H1 (cell line): ENCODE measurements around the gene GGT6. TPM values are rescaled to one million over a fixed set of nuclear protein-coding genes. Genes with fewer than 3 reads are reported as not detected.

Experiments
- CTCF ChIA-PET: fragments of 300-600 bp; sonication (Branson Sonifier 250); formaldehyde crosslinking; loops from one replicate; lab custom pipeline; 2021; ENCODE audit not compliant: partially characterized antibody; lab: Charles Lee
- POLR2A ChIA-PET: fragments of 300-600 bp; sonication (Branson Sonifier 250); formaldehyde crosslinking; loops from one replicate; lab custom pipeline; 2021; ENCODE audit warnings: inconsistent platforms; ENCODE audit not compliant: partially characterized antibody; lab: Charles Lee
- DNase-seq, 2 experiments: peaks; one replicate each; pipeline versions ENCODE4 v3.0.0 to v3.0.0-alpha.2; 2010 to 2022; ENCODE audit warnings: low spot score in 2 of 2, low read depth in 1 of 2, mixed read lengths in 1 of 2
- FAIRE-seq: peaks from 2 replicates; lab custom pipeline; 2011; peaks lifted over from hg19 to GRCh38; lab: Jason Lieb, UNC
- H2AFZ ChIP-seq: 2 replicates; pipeline ENCODE4 v1.8.1; 2012; ENCODE audit warnings: low read length, inconsistent platforms
- H2AK5ac ChIP-seq: 2 replicates; pipeline ENCODE4 v1.6.1; 2013; ENCODE audit warnings: low read depth, low read length
- H2BK120ac ChIP-seq: replicated peaks from 2 replicates; pipeline ENCODE3; 2013; ENCODE audit warnings: low read depth, low read length, inconsistent platforms
- H2BK12ac ChIP-seq: 2 replicates; pipeline ENCODE4 v1.6.1; 2013; ENCODE audit warnings: low read depth, low read length
- H2BK15ac ChIP-seq: 2 replicates; pipeline ENCODE4 v1.6.1; 2013; ENCODE audit warnings: low read length
- H2BK20ac ChIP-seq: 2 replicates; pipeline ENCODE4 v1.6.1; 2013; ENCODE audit warnings: low read length
- H2BK5ac ChIP-seq: 2 replicates; pipeline ENCODE4 v1.6.1; 2013; ENCODE audit warnings: low read depth, low read length
- H3K14ac ChIP-seq: 2 replicates; pipeline ENCODE4 v1.6.1; 2013; ENCODE audit warnings: inconsistent platforms; ENCODE audit not compliant: insufficient read length
- H3K18ac ChIP-seq: 2 replicates; pipeline ENCODE4 v1.6.1; 2013; ENCODE audit warnings: low read length; ENCODE audit errors: extremely low read depth
- H3K23ac ChIP-seq: 2 replicates; pipeline ENCODE4 v1.6.1; 2013; ENCODE audit warnings: inconsistent platforms; ENCODE audit not compliant: insufficient read length
- H3K23me2 ChIP-seq: 2 replicates; pipeline ENCODE4 v1.6.1; 2013; ENCODE audit warnings: low read depth, low read length
- H3K27ac ChIP-seq: 2 replicates; pipeline ENCODE4 v1.6.1; 2011; ENCODE audit warnings: low read depth, low read length, inconsistent platforms
- H3K27me3 ChIP-seq, 4 experiments: replicated peaks in 1 of 4; 1 replicate in 1 of 4; 2 replicates in 3 of 4; pipeline versions ENCODE4 v1.6.1 to v1.8.1; 2011 to 2013; ENCODE audit warnings: low read length in 3 of 4, mild to moderate bottlenecking in 3 of 4, inconsistent platforms in 2 of 4, mixed read lengths in 2 of 4, moderate library complexity in 1 of 4; ENCODE audit not compliant: control insufficient read depth in 3 of 4, insufficient read depth in 3 of 4; ENCODE audit errors: extremely low read depth in 1 of 4
- H3K36me3 ChIP-seq, 4 experiments: 2 replicates each; pipeline versions ENCODE4 v1.6.1 to v1.8.1; 2011 to 2013; ENCODE audit warnings: mild to moderate bottlenecking in 4 of 4, low read length in 3 of 4, moderate library complexity in 2 of 4, control low read depth in 1 of 4, inconsistent platforms in 1 of 4; ENCODE audit not compliant: insufficient read depth in 4 of 4, control insufficient read depth in 2 of 4
- H3K4ac ChIP-seq: replicated peaks from 2 replicates; pipeline ENCODE3; 2013; ENCODE audit warnings: low read length, low read depth, mixed read lengths, inconsistent platforms; ENCODE audit not compliant: insufficient read length
- H3K4me1 ChIP-seq, 4 experiments: replicated peaks in 1 of 4; 1 replicate in 1 of 4; 2 replicates in 3 of 4; pipeline versions ENCODE4 v1.6.1 to v1.8.1; 2011 to 2013; ENCODE audit warnings: low read length in 3 of 4, inconsistent platforms in 2 of 4, mixed read lengths in 1 of 4; ENCODE audit not compliant: insufficient read depth in 4 of 4, control insufficient read depth in 3 of 4
- H3K4me2 ChIP-seq, 2 experiments: 2 replicates each; pipeline versions ENCODE4 v1.6.1 to v1.8.1; 2011 to 2013; ENCODE audit warnings: low read depth in 2 of 2, low read length in 2 of 2, control low read depth in 1 of 2, inconsistent platforms in 1 of 2, mild to moderate bottlenecking in 1 of 2; ENCODE audit not compliant: insufficient read depth in 1 of 2
- H3K4me3 ChIP-seq, 4 experiments: fragments of 200-600, 300-600 bp in 1 of 4; sonication (generic), shearing (Covaris generic), sonication (Bioruptor Twin) in 1 of 4; 2 replicates each; pipeline versions ENCODE4 v1.5.1 to v1.8.1; 2011 to 2016; ENCODE audit warnings: low read length in 4 of 4, low read depth in 3 of 4, control low read depth in 2 of 4, inconsistent platforms in 2 of 4, mild to moderate bottlenecking in 2 of 4, mixed read lengths in 1 of 4, moderate library complexity in 1 of 4; ENCODE audit not compliant: insufficient read depth in 2 of 4; ENCODE audit errors: extremely low read depth in 1 of 4
- H3K56ac ChIP-seq: replicated peaks from 2 replicates; pipeline ENCODE3; 2013; ENCODE audit warnings: low read depth, mild to moderate bottlenecking, mixed read lengths, low read length, inconsistent platforms; ENCODE audit not compliant: insufficient read length
- H3K79me1 ChIP-seq: 2 replicates; pipeline ENCODE4 v1.6.1; 2013; ENCODE audit warnings: low read depth, low read length, control low read depth
- H3K79me2 ChIP-seq, 2 experiments: 2 replicates each; pipeline versions ENCODE4 v1.6.1 to v1.8.1; 2012 to 2013; ENCODE audit warnings: low read length in 2 of 2, mild to moderate bottlenecking in 2 of 2, inconsistent platforms in 1 of 2; ENCODE audit not compliant: insufficient read depth in 2 of 2, control insufficient read depth in 1 of 2
- H3K9ac ChIP-seq, 4 experiments: replicated peaks in 1 of 4; 1 replicate in 1 of 4; 2 replicates in 3 of 4; pipeline versions ENCODE4 v1.6.1 to v1.8.1; 2011 to 2013; ENCODE audit warnings: low read depth in 3 of 4, low read length in 3 of 4, control low read depth in 2 of 4, mild to moderate bottlenecking in 2 of 4, moderate library complexity in 2 of 4, inconsistent platforms in 1 of 4; ENCODE audit errors: extremely low read depth in 1 of 4
- H3K9me3 ChIP-seq, 2 experiments: 2 replicates each; pipeline versions ENCODE4 v1.6.1 to v1.8.1; 2012 to 2013; ENCODE audit warnings: mild to moderate bottlenecking in 2 of 2, moderate library complexity in 2 of 2, control low read depth in 1 of 2, inconsistent platforms in 1 of 2, low read depth in 1 of 2, low read length in 1 of 2, mixed read lengths in 1 of 2; ENCODE audit not compliant: insufficient read depth in 2 of 2
- H4K20me1 ChIP-seq, 2 experiments: replicated peaks in 1 of 2; 2 replicates each; pipeline versions ENCODE3 to v1.8.1; 2011 to 2013; ENCODE audit warnings: inconsistent platforms in 2 of 2, low read length in 2 of 2, mild to moderate bottlenecking in 1 of 2; ENCODE audit not compliant: insufficient read depth in 2 of 2, control insufficient read depth in 1 of 2
- H4K5ac ChIP-seq: 2 replicates; pipeline ENCODE4 v1.6.1; 2013; ENCODE audit warnings: low read length, low read depth, mixed read lengths, inconsistent platforms; ENCODE audit not compliant: insufficient read length
- H4K8ac ChIP-seq: 2 replicates; pipeline ENCODE4 v1.8.0; 2013; ENCODE audit warnings: mild to moderate bottlenecking, moderate library complexity, low read length, inconsistent platforms; ENCODE audit not compliant: insufficient read depth; ENCODE audit errors: extremely low read depth
- H4K91ac ChIP-seq: replicated peaks from 2 replicates; pipeline ENCODE3; 2013; ENCODE audit warnings: low read length, mixed read lengths, inconsistent platforms; ENCODE audit not compliant: insufficient read length
- ASH2L ChIP-seq: fragments of 200-600, 300-600 bp; sonication (generic); IDR thresholded peaks from one replicate; pipeline ENCODE4 v1.7.1; 2017; ENCODE audit warnings: low read length
- BRCA1 ChIP-seq: IDR thresholded peaks from 2 replicates; pipeline ENCODE4 v1.6.1; 2012; ENCODE audit warnings: low read depth, low read length, improper control_type of control experiment
- CREB1 ChIP-seq: IDR thresholded peaks from 2 replicates; pipeline ENCODE4 v1.6.1; 2012; ENCODE audit warnings: inconsistent platforms
- CTBP2 ChIP-seq: IDR thresholded peaks from 2 replicates; pipeline ENCODE4 v1.7.0; 2011; ENCODE audit warnings: borderline replicate concordance, mild to moderate bottlenecking, moderate library complexity, mixed read lengths, low read length; ENCODE audit not compliant: insufficient read depth, insufficient read length
- HDAC2 ChIP-seq, 2 experiments: fragments of 300-600 bp in 1 of 2; sonication (generic) in 1 of 2; IDR thresholded peaks; 2 replicates each; pipeline ENCODE4 v1.6.1; 2011 to 2012; ENCODE audit warnings: low read depth in 2 of 2, low read length in 2 of 2, mild to moderate bottlenecking in 2 of 2, moderate library complexity in 2 of 2, borderline replicate concordance in 1 of 2, inconsistent platforms in 1 of 2
- KDM4A ChIP-seq: IDR thresholded peaks from one replicate; pipeline ENCODE4 v1.7.1; 2012; ENCODE audit warnings: low read depth, mild to moderate bottlenecking, moderate library complexity, low read length, inconsistent platforms; ENCODE audit not compliant: severe bottlenecking
- ZNF274 ChIP-seq: IDR thresholded peaks from 2 replicates; pipeline ENCODE4 v1.7.0; 2012; ENCODE audit warnings: low read length, borderline replicate concordance; ENCODE audit errors: extremely low read depth
- WGBS, 2 experiments: shearing (Covaris generic) in 1 of 2; methylation state at CpG; one replicate each; pipeline versions ENCODE4 v1.1.6 to v1.1.7; 2013 to 2015; ENCODE audit warnings: low lambda C conversion rate in 2 of 2, mixed read lengths in 2 of 2, inconsistent platforms in 1 of 2, low coverage in 1 of 2, missing lambda C conversion rate in 1 of 2; ENCODE audit not compliant: insufficient replicate concordance in 2 of 2, insufficient coverage in 1 of 2, insufficient read length in 1 of 2; ENCODE audit errors: extremely low coverage in 1 of 2, missing lambda C conversion rate in 1 of 2; 5-methylcytosine and 5-hydroxymethylcytosine counted together
- polyA plus RNA-seq, 7 experiments: library from polyadenylated mRNA; depleted of rRNA in 3 of 7; stranded (reverse) in 5 of 7; unstranded in 2 of 7; fragments of >200 nt in 5 of 7; fragments of 200-250 nt in 2 of 7; gene quantifications; 1 replicate in 5 of 7; 2 replicates in 1 of 7; 4 replicates in 1 of 7; pipeline versions ENCODE4 v1.2.1 to v1.2.3, GENCODE V29; 2011 to 2013; ENCODE audit warnings: missing spikeins in 2 of 7, mixed read lengths in 2 of 7
- total RNA-seq: library from RNA; stranded (reverse); fragmentation: NEBNext Ultra II Directional; extraction: Animal tissue kit (Norgen Biotek cat#: 25700); gene quantifications from 2 replicates; pipeline ENCODE4 v1.2.1, GENCODE V29; 2021
- TF ChIP-seq, protein P1 (sequence below): IDR thresholded peaks from 2 replicates; pipeline ENCODE4 v1.6.1; 2011; ENCODE audit warnings: low read length, improper control_type of control experiment

The GGT6 gene
- total and polyA plus RNA-seq, 2 of the 8 experiments (the other 6 are each of a cell fraction or from before 2014, with no cell fraction given): 0.18 TPM; not detected in 1

DNA sequence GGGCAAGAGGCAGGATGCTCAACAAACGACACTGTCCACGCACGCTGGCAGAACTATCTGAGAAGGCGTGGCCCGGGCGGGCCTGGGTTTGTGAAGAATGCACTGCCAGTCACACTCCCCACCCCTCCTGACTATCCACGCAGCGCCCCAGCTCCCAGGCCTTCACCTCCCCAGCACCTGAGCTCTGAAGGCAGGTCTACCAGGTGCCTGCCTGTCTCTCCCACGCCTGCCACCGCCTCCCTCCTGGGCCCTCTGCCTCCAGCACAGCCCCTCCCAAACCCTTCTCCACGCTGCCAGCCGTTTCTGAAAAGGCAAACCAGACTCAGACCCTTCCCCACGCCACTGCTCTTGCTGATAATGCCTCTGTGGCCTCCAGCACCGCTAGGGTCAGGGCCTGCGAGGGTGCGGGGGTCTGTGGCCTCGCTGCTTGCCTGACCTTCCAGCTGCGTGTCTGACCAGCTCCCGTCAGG is 16.8 kb downstream of the GGT6 start:
- no peak overlapping the region for H2BK15ac ChIP-seq
- no peaks in the 10 kb centered on the region for H3K23me2 ChIP-seq
- no peak overlapping the region for H2BK12ac ChIP-seq
- no peak overlapping the region for H2BK120ac ChIP-seq
- POLR2A ChIA-PET: interaction anchor here (0.6 to 37.1 kb wide), 4 partner anchors 3 to 124 kb away, joined by 3 to 546 read pairs (median 275); partner anchors contain the start of genes GGT6 and MYBBP1A
- H3K4me1 ChIP-seq: no peaks in the 10 kb centered on the region
- H3K18ac ChIP-seq: no peak overlapping the region
- H2AFZ ChIP-seq: no peak overlapping the region
- no peak overlapping the region for H3K27ac ChIP-seq
- no peak overlapping the region for H3K23ac ChIP-seq
- WGBS, 2 experiments: 95% methylated on average over 19 of the region's 19 CpGs; no CpG with 5 or more reads in 1 of the 2 experiments
- H2BK20ac ChIP-seq: no peak overlapping the region
- H4K8ac ChIP-seq: no peak overlapping the region
- no peak for DNase-seq
- no peak overlapping the region for H2AK5ac ChIP-seq
- H3K36me3 ChIP-seq: peaks cover 42 to 91% (median 65%) of the 10 kb centered on the region in 4 experiments
- H3K4me3 ChIP-seq: no peak overlapping the region
- H3K79me2 ChIP-seq: no peaks in the 10 kb centered on the region
- H3K27me3 ChIP-seq: no peaks in the 10 kb centered on the region
- H2BK5ac ChIP-seq: no peak overlapping the region
- no peak overlapping the region for H3K4me2 ChIP-seq
- H4K20me1 ChIP-seq: peaks cover 11 to 37% of the 10 kb centered on the region in 2 experiments
- no peak overlapping the region for H3K4ac ChIP-seq
- no peaks in the 10 kb centered on the region for H3K9me3 ChIP-seq
- no peak overlapping the region for H3K14ac ChIP-seq
- H3K79me1 ChIP-seq: no peaks in the 10 kb centered on the region; the same call in 1 of the 2 replicates
- no peak overlapping the region for H4K5ac ChIP-seq
- no peak for FAIRE-seq
- no peak overlapping the region for H3K56ac ChIP-seq
- H4K91ac ChIP-seq: no peak overlapping the region
- CTCF ChIA-PET: interaction anchor here (1.1 to 2.7 kb wide), 4 partner anchors 23 to 123 kb away, joined by 3 to 10 read pairs (median 4); partner anchors contain the start of gene SPNS2
- H3K9ac ChIP-seq: no peak overlapping the region
- TF ChIP-seq, protein P1, sequence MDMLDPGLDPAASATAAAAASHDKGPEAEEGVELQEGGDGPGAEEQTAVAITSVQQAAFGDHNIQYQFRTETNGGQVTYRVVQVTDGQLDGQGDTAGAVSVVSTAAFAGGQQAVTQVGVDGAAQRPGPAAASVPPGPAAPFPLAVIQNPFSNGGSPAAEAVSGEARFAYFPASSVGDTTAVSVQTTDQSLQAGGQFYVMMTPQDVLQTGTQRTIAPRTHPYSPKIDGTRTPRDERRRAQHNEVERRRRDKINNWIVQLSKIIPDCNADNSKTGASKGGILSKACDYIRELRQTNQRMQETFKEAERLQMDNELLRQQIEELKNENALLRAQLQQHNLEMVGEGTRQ: no peak
- TF ChIP-seq ZNF274 (no peak), CTBP2 (no peak), BRCA1 (no peak), ASH2L (no peak), CREB1 (no peak), HDAC2 (IDR thresholded peaks at IDR 0.05; ENCODE audit: borderline replicate concordance in 1 of 2, low read depth in 2 of 2, low read length in 2 of 2) (no peak), KDM4A (no peak)
